Activated B cell treated with CpG ODN at 0.5 μM for 24 hours (primary cell): ENCODE measurements around the gene DIS3L2. TPM values are rescaled to one million over a fixed set of nuclear protein-coding genes. Genes with fewer than 3 reads are reported as not detected.
"Not testable (repeated sequence)": the region's sequence is repeated elsewhere in the genome, so short reads cannot be mapped to it uniquely, and the experiment has no call there.

ENCODE experiments used
- ATAC-seq: fragments of 200-7000 bp; cut with Tn5 transposase; one replicate; pipeline ENCODE4 v1.10.0; 2021; ENCODE audit warnings: low read depth, mild to moderate bottlenecking, moderate library complexity
- CTCF ChIA-PET: fragments of 350-600 bp; sonication (Branson Sonifier 250); formaldehyde crosslinking; loops from one replicate; lab custom pipeline; 2021; ENCODE audit warnings: antibody characterized with exemption; lab: Charles Lee
- POLR2A ChIA-PET: fragments of 350-600 bp; sonication (Branson Sonifier 250); formaldehyde crosslinking; loops from one replicate; lab custom pipeline; 2021; ENCODE audit warnings: antibody characterized with exemption; lab: Charles Lee
- DNase-seq: peaks from one replicate; pipeline ENCODE4 v3.0.0; 2022
- H3K27ac Mint-ChIP-seq: one replicate; pipeline ENCODE4 v1.8.0; 2020; ENCODE audit warnings: mixed read lengths
- H3K27me3 Mint-ChIP-seq: one replicate; pipeline ENCODE4 v1.8.0; 2021; ENCODE audit warnings: mixed read lengths
- H3K36me3 Mint-ChIP-seq: one replicate; pipeline ENCODE4 v1.8.0; 2021; ENCODE audit warnings: low read depth, mixed read lengths
- H3K4me1 Mint-ChIP-seq: one replicate; pipeline ENCODE4 v1.8.0; 2021; ENCODE audit warnings: mixed read lengths
- H3K4me3 Mint-ChIP-seq: one replicate; pipeline ENCODE4 v1.8.0; 2020; ENCODE audit warnings: mild to moderate bottlenecking, mixed read lengths
- H3K9me3 Mint-ChIP-seq: one replicate; pipeline ENCODE4 v1.8.0; 2020; ENCODE audit warnings: mixed read lengths
- CTCF ChIP-seq: fragments of 200-600 bp; IDR thresholded peaks from one replicate; pipeline ENCODE4 v1.8.0; 2022; ENCODE audit warnings: antibody characterized with exemption, mild to moderate bottlenecking
- intact Hi-C: fragments of 100-400 bp; cut with micrococcal nuclease; formaldehyde crosslinking; loops from one replicate; pipeline ENCODE4 v1.15.1; 2024
- total RNA-seq: library from RNA; stranded (reverse); gene quantifications from 2 replicates; pipeline ENCODE4 v1.2.3, GENCODE V29; 2022

The DIS3L2 gene
- total RNA-seq, 1 donor from 2014 or later = 65.9 TPM

- H3K4me3 Mint-ChIP-seq = no peak overlapping the region
Measured at GRCh38 chr2:232310696-232311095, 349.2 kb downstream of the DIS3L2 start.

GRCh38 chr2:232313645-232314044 is 352.1 kb downstream of the DIS3L2 start:
- H3K27ac Mint-ChIP-seq, H3K4me3 Mint-ChIP-seq, H3K9me3 Mint-ChIP-seq, intact Hi-C loops, POLR2A ChIA-PET, ATAC-seq, DNase-seq, H3K27me3 Mint-ChIP-seq, CTCF ChIA-PET: not testable (repeated sequence)
- peaks cover 30% of the 10 kb centered on the region for H3K4me1 Mint-ChIP-seq
- H3K36me3 Mint-ChIP-seq = peaks cover 43% of the 10 kb centered on the region

More at GRCh38 chr2:232310696-232311095, 349.2 kb downstream of the DIS3L2 start:
- ATAC-seq (no peak), DNase-seq (no peak)
- H3K9me3 Mint-ChIP-seq = peaks cover 7% of the 10 kb centered on the region
- ChIA-PET POLR2A (no interaction called here), CTCF (interaction anchor here (0.9 to 1.1 kb wide), 2 partner anchors 13 to 17 kb away, joined by 3 to 4 read pairs; no protein-coding TSS in a partner anchor)
- no peak overlapping the region for H3K27ac Mint-ChIP-seq
- intact Hi-C loops = no loop called here
- H3K27me3 Mint-ChIP-seq = no peaks in the 10 kb centered on the region
- no peak for TF ChIP-seq CTCF
- peaks cover 67% of the 10 kb centered on the region for H3K36me3 Mint-ChIP-seq
- peaks cover 20% of the 10 kb centered on the region for H3K4me1 Mint-ChIP-seq

GRCh38 chr2:232315049-232315922 is 353.8 kb downstream of the DIS3L2 start:
- peaks cover 30% of the 10 kb centered on the region for H3K4me1 Mint-ChIP-seq
- peak; percentile 41 for DNase-seq
- ChIA-PET POLR2A (interaction anchor here (0.8 to 1.2 kb wide), 4 partner anchors 10 to 643 kb away, joined by 3 to 4 read pairs (median 3); partner anchors contain the start of genes DIS3L2, EIF4E2 and TIGD1), CTCF (interaction anchor here (0.8 to 1.6 kb wide), 6 partner anchors 10 to 173 kb away, joined by 3 to 6 read pairs (median 4); no protein-coding TSS in a partner anchor)
- H3K9me3 Mint-ChIP-seq = peaks cover 7% of the 10 kb centered on the region
- peaks cover 30% of the 10 kb centered on the region for H3K36me3 Mint-ChIP-seq
- no peaks in the 10 kb centered on the region for H3K27me3 Mint-ChIP-seq
- H3K27ac Mint-ChIP-seq = peak overlapping the region; percentile 79
- no peak for TF ChIP-seq CTCF
- peak overlapping the region; percentile 59 for H3K4me3 Mint-ChIP-seq
- peak; percentile 96 for ATAC-seq
- intact Hi-C loops = loop anchor here (1.0 kb wide), 1 partner anchor 125 kb away; no protein-coding TSS in a partner anchor

GRCh38 chr2:232315923-232316299 is 354.4 kb downstream of the DIS3L2 start:
- no peak overlapping the region for H3K4me3 Mint-ChIP-seq
- intact Hi-C loops = loop anchor here (1.0 kb wide), 1 partner anchor 124 kb away; no protein-coding TSS in a partner anchor
- peaks cover 7% of the 10 kb centered on the region for H3K9me3 Mint-ChIP-seq
- H3K27me3 Mint-ChIP-seq = no peaks in the 10 kb centered on the region
- H3K4me1 Mint-ChIP-seq = peaks cover 30% of the 10 kb centered on the region
- ATAC-seq (no peak), DNase-seq (no peak)
- peak overlapping the region; percentile 79 for H3K27ac Mint-ChIP-seq
- CTCF ChIA-PET = interaction anchor here (0.8 to 1.6 kb wide), 4 partner anchors 9 to 174 kb away, joined by 3 to 6 read pairs (median 4); no protein-coding TSS in a partner anchor
- POLR2A ChIA-PET = interaction anchor here (0.8 to 1.2 kb wide), 4 partner anchors 9 to 644 kb away, joined by 3 to 4 read pairs (median 3); partner anchors contain the start of genes DIS3L2, EIF4E2 and TIGD1
- peaks cover 24% of the 10 kb centered on the region for H3K36me3 Mint-ChIP-seq
- TF ChIP-seq CTCF = no peak

GRCh38 chr2:232316461-232317330 is 355.2 kb downstream of the DIS3L2 start:
- TF ChIP-seq CTCF = no peak
- peaks cover 7% of the 10 kb centered on the region for H3K9me3 Mint-ChIP-seq
- H3K36me3 Mint-ChIP-seq = peaks cover 21% of the 10 kb centered on the region
- ChIA-PET CTCF (interaction anchor here (1.3 to 1.6 kb wide), 3 partner anchors 9 to 175 kb away, joined by 3 to 6 read pairs (median 4); no protein-coding TSS in a partner anchor), POLR2A (interaction anchor here (1.2 kb wide), 1 partner anchor 9 kb away, joined by 3 read pairs; no protein-coding TSS in a partner anchor)
- peaks cover 30% of the 10 kb centered on the region for H3K4me1 Mint-ChIP-seq
- intact Hi-C loops = no loop called here
- peak overlapping the region; percentile 79 for H3K27ac Mint-ChIP-seq
- DNase-seq (no peak), ATAC-seq (no peak)
- H3K4me3 Mint-ChIP-seq = no peak overlapping the region
- H3K27me3 Mint-ChIP-seq = no peaks in the 10 kb centered on the region
